HG02973 (cell line): Measurements from ENCODE around the gene EFNA4.

Experiments
- ATAC-seq: cut with Tn5 transposase; IDR thresholded peaks from one replicate; pipeline ENCODE4 v1.9.1; 2021; ENCODE audit warnings: moderate library complexity; ENCODE audit not compliant: unreplicated experiment

The EFNA4 gene

DNA sequence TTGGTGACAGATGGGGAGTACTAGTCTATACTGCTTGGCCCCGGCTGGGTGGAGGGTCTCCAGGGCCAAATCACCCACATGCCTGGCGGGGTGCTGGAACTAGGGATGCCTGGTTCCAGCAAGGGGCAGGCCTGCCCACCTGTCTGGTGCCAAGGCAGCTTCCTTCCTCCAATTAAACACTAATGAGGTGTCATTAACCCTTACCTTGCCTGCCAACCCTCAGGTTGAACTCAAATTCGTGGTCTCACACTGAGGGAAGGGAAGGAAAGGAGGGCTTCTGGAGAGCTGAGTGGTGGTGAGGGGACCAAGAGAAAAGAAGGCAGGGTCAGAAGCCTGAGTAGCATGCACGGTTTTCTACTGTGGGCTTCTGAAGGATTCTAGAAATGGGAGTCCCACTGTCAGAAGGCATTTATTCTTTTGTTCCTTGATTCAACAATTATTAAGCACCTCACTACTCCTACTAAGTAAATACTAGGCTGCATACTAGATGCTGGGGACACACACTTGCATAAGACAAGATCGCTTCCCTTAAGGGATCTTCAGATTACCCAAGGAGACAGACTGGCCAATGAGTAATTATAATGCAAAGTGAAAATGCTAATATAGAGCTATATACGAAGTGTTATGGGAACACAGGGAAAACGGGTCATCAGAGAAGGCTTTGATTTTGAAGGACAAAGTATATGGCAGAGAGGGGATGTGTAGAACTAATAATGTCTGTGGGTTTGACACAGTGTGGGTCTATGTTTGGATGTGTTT, 9.2 kb downstream of the EFNA4 start:
- ATAC-seq: no peak

DNA sequence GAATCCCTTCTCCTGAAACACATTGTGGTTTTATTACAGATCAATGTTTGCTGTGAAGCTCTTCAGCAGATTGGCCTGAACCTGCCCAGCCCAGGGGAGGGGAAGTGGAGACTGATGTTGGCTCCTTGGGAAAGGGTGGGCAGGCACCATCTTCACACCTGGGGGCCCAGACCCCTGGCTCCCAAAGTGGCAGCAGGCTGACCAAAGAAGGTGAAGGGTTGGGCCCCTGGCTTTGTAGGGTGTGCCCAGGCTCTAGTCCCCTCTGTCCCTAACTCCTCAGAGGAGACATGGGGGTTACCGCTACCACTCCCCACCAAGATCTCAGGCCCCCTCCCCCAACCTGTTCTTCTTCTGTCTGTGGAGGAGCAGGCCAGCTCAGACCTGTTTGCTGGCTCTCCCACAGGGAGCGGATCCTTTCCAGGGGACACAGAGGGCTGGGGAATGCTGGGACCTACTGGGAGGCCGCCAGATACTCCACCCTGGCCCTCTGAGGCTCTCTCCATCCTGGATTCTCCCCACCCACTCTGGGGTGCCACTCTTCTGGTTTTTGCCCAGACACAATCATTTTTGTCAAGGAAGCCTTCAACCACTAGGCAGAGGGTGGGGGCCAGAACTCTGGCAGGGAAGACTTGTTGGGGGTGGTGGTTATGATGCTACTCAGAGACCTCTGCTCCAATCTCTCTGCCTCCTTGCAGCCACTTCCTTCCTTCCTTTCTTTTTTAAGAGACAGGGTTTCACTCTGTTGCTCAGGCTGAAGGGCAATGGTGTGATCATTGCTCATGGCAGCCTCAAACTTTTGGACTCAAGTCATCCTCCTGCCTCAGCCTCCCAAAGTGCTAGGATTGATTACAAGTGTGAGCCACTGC, 10.1 kb downstream of the EFNA4 start:
- ATAC-seq: no peak

DNA sequence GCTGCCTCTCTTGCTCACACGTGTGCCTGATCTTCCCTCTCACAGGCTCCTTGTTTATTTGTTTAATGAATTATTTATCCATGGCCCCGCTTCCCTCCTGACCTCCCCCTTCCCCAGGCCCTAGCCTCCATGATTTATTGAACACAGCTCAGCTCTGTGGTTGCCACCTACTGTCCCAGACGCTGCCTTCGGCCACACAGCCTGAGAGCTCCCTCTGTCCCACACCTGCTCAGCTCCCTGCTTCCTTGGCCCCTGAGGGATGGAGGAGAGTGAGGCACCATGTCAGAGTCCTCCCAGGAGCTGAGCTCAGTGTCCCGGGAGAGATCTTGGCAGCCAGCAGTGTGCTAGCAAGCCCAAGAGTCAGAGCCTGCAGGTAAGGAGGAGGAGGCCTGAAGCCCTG, 12.0 kb downstream of the EFNA4 start:
- no peak for ATAC-seq

DNA sequence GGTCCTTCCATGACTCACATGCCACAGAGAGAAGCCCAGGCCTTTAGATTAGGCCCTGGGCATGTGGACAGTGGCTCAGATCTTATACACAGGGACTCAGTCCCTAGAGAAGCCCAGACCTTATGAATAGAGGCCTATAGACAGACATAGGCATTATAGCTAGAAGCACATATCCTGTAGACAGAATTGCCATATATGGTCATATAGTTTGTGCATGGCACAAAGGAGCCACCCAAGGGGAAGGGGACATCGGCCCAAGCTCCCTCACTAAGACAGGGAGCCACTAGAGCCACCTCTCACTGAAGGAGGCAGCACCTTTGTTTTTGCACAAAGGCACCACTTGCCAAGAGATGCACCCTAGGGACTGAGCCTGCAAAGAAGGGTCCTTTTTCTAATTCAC, 12.8 kb downstream of the EFNA4 start:
- ATAC-seq: no peak

DNA sequence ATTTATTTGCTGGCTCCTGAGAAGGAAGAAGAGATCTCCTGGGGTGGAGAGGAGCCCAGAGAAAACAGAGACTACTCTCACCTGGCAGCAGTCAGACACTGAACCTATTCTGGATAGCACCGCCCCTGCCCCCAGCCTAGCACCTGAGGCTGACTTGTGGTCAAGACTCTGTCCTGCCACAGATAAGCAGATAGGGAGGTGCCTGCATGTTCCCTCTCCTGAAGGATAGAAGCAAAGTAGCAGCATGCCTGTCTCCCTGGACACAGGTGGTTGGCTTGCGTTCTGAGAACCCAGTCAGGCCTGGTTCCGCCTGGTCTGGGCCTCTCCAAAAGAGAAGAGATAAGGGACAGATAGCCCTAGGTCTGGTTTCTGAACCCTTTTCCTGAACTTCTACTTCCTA, 13.8 kb downstream of the EFNA4 start:
- no peak for ATAC-seq

DNA sequence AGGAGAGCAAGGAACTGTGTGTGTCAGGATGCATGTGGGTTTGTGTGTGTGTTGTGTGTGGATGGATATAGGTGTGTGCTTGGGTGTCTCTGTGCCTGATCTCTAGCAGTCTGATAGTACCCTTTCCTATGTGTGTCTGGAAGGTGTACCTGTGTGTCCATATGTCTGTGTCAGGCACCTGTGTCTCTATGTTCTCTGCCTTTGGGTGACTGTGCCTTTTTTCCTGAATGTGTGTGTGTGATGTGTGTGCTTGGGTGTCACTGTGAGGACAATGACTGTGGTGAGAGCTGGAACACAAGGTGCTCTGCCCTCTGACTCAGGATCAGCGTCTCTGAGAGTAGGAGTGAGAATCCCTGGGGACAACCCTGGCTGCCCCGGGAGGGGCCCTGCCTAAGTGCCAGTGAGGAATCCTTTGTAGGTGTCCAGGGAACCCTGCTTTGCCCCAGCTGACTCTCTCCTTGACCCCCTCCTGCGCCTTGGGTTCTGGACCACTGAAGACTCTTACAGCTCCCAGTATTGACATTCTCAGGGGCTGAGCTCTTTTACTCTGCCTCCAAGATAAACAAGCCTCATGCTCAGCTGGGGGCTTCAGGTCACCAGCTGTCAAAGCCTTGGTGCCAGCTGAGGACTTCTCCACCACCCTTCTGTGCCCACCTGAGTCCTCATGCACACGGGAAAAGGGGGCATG, 14.4 kb downstream of the EFNA4 start:
- no peak for ATAC-seq

DNA sequence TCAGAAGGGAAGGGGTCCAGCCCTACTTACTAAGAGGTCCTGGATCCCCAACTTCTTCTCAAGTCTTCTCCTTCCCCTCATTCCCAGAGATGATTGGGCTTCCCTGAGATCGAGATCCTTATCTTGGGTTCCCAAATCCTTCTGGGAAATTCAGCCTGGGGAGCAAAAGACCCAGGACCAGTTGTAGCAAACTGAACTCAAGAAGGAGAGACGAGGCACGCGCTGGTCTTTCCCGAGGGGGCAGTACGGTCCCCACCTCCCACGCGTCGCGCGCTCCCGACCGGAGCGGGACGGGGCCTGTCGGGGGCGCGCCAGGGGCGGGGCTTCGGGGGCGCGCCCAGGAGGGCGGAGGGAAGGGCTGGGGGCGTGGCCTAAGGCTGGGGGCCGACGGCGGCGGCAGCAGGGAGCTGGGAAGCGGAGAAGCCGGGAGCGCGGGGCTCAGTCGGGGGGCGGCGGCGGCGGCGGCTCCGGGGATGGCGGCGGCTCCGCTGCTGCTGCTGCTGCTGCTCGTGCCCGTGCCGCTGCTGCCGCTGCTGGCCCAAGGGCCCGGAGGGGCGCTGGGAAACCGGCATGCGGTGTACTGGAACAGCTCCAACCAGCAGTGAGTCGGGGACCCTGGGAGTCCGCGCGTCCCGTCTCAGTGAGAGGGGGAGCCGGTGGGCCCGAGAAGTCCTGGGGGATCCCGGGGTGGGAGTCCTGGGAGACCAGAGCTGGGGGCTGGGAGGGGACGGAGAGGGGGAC, 15.1 kb downstream of the EFNA4 start, which contains the start of gene EFNA3:
EFNA3 (plus strand) TSS at position 369 of the 741 bp plus-strand sequence; CDS start at position 474, 105 bp downstream.
- ATAC-seq: no peak

DNA sequence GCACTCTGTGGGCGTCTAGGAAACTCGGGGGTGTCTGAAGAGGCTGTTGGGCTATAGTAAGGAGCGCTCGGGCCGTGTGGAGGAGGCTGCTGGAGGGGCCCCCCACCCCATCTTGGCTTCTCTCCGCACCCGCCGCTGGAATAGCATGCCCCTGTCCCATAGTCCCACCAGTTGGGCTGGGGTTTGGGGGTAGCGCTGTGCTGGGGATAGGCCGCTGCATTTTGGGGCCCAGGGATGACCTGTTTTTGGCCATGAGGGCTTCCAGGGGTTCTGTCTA, 15.6 kb downstream of the EFNA4 start:
- ATAC-seq: no peak

DNA sequence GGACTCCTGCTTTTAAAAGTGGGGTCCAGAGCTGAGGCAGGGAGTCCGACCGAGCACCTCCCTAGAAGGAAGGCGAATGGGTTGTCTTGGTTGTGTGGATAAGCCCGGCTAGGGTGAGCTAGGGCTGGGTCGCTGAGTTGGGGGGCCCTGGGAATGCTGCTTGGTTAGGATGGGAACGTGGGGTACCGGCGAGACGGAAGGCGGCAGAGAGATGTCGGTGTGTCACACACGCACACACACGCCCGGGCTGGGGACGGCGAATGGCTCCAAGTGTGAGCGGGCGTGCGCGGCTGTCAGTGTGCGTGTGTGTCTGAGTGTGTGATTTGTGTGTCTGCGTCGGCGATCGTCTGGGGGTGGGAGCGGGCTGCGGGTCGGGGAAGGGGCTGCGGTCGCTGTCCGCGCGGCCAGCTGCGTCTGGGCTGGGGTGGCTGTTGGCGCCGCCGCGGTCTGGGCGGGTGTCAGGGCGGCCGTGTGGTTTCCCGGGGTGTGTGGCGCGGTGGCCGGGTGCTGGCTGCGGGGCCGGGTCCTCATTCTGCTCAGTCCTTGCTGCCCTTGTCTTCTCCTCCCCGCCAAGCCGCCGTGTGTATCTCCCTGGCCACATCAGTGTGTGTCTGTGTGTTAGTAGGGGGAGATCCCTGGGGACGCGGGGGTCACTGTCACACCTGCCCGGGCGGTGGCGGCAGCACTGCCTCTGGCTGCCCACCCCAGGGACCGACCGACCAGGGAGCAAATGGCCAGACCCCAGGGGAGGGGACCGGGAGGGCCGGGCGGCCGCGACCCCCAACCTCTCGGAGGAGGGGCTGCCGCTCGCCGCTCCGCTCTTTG, 16.2 kb downstream of the EFNA4 start:
- ATAC-seq: no peak

DNA sequence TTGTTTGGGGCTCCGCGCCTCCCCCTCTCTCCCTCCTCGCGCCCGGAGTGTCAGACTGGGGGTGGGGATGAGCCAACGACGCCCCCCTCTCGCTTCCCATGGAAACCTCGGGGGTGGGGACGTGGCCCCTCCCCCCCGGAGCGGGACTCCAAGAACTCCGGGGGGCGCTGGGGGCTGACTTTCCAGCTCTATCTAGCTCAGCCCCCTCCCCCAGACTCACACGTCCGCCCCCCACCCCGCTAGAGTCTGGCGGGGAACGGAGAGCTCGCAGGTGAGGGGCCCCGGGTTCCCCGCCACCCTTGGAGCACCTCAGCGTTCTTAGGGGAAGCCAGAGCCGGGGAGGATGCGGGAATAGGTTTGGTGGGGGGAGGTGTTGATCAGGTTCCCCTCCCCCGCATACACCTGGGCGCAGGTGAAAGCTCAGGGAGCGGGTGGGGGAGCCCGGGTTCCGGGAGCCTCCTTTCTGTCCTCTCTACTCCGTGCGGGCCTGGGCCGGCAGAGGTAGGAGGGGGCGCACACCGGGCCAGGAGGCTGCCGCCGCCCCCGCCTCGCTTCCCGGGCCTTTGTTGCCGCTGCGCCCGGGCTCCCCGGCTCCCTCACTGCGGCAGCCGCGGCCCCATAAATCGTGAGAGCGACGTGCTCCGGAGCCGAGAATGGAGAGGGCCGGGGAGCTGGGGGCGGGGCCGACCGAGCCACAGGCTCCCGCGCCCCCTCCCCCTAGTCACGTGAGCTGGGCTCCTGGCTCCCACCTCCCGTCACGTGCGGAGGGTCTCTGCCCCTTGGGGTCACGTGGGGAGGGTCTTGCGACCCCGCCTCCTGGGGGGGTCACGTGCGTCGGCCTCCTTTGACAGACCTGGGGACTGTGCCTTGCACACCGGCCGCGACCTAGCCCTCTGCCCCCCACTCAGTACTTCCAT, 17.0 kb downstream of the EFNA4 start:
- ATAC-seq: no peak

DNA sequence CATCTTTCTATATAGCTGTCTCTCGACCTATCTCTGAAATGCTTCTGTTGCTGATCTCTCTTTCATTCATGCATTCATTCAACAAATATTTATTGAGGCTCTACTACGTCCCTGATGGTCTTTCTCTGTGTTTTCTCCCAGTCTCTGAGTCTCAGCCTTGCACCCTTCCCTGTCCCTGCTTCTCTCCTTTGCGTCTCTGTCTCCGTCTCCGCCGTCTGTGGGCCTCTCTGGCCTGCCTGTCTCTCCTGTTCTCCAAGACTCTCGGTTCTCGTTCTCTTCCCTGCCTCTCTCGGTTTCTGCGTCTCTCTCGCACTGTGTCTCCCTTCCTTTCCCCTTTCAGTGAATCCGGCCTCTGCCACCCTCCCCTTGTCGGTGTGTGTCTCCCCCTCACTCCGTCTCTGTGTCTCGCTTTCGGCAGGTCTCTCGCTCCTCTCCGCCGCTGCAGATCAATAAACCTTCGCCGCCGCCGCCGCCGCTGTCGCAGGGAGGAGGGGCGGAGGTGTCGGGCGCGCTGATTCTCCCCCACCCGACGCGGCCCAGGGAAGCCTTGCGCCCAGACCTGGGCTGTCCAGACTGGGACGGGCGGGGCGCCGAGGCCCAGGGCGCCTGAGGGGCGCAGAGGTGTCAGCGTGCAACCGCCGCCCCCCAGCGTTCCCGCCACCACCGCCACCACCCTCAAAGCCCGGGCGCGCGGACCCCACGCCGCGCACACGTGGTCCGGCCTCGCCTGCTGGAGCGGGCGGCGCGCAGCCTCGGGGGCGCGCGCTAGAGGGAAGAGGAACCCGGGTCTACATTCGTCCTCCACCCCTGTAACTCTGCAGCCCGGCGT, 18.1 kb downstream of the EFNA4 start:
- no peak for ATAC-seq

DNA sequence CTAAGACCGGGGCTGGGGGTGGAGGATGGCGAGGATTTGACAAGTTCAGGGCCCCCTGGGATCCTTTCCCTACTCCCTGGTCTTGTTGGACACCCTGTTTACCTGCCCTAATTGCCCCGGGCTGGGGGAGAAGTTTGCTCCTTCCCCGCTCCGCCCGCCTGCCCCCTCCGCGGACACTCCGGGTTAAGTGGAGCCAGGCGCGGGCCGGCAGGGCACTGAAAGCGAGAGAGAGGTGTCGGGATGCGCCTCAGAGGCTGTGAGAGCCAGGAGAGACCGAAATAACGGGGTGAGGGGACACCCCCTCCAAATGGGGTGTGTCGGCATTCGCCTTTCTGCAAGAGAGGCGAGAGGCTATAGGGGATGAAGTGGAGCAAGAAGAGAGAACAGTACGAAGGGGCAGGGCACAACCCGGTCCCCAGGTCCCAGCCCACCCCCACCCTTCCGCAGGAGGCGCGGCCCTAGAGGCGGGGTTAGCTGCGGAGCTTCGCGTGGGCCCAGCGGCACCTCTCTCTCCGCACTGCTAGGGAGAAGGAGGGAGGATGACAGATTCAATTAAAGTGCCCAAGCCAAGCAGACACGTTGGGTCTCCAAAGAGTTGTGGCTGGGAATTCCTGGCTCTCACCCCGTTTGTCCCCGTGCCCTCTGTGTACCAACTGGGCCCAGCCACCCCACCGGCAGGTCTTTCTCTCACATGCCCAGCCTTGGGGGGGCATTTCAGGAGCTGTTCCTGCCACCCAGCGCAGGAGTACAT, 18.9 kb downstream of the EFNA4 start:
- no peak for ATAC-seq

DNA sequence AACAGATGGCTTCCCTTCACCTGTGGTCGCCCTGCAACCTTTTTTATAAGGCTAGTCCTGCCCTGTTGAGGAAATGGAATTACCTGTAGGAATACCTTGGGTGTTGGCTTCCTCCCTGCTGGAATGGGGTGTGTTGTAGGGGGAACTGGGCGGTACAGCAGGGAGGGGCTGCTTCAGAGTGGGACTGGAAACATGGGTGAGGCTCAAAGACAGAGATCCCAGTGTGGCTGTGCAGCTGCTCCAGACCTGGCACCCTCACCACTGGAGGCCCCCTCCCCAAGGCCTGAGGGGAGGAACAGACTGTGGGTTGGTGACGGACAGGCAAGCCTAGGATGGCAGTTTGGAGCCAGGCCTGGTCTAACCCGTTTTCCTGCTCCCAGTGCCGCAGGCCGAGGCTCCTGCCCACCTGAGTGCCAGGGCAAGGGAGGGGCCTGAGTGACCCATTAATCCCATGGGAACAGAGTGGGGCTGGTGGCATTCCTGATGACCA, 19.6 kb downstream of the EFNA4 start:
- no peak for ATAC-seq

DNA sequence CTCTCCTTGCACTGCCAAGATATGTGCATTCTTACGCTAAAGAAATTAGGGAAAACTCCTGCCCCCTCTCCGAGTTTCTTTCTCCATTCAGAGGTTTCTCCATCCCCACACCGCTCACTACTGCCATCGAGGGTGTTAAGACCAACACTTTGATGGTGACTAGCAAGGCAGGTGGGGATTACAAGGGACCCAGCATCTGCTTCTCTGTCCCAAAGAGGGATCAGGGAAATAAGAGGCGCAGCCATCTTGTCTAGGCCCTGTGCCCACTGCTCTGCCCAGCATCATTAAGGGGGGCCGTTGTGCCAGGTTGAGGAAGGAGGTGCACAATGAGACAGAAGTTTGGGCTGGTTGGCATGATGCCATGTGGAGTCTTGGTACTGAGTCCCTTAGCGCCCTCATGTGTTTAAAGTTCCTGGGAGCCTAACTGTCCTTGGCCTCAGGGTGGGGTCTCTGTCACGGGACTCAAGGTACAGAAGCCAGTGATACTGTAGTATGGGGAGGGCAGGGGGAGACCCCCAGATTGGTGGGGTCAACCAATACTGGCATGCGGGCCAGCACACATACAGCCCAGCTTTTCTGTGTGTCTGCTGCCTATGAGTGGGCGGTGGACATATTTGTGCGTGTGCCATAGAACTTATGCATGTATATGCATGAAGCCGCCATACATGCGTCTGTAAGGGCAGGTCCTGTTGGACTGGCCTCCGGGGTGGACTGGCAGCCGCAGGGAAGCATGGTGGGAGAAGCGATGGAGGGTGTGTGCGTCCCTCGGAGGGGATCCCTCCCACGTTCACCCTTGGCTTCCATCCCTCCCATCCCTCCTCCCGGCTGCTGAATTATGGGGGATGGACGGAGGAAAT, 20.6 kb downstream of the EFNA4 start:
- no peak for ATAC-seq

DNA sequence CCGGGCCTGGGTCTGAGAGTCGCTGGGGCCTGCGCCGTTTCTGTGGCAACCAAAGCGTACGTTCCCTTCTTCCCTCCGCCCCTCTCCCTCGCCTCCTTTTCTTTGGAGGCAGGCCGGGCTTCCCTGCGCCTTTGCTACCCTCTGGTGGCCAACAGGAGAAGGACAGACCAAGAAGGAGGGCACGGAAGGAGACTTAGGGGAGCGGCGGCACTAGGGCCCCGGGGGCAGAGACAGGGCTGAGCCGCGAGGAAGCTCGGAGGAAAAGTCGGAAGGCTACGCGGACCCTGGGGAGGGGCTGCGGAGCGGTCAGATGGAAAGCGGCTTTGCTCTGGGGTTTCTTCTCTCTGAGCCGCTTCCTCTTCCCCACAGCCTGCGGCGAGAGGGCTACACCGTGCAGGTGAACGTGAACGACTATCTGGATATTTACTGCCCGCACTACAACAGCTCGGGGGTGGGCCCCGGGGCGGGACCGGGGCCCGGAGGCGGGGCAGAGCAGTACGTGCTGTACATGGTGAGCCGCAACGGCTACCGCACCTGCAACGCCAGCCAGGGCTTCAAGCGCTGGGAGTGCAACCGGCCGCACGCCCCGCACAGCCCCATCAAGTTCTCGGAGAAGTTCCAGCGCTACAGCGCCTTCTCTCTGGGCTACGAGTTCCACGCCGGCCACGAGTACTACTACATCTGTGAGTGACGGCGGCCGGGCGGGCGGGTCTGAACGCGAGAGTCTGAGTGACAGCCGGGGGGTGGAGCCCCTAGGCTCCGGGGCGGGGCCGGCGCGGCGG, 21.4 kb downstream of the EFNA4 start:
- ATAC-seq: peak; percentile 64
